ENCODE data around the gene CAMTA1. TPM values are rescaled to one million over a fixed set of nuclear protein-coding genes. Genes with fewer than 3 reads are reported as not detected.

CAMTA1 gene
- total RNA-seq, 1 experiment from 2014 or later: 50.3 TPM

- H3K4me1 Mint-ChIP-seq (ENCODE audit: low read depth, unreplicated experiment): peaks cover 39% of the 10 kb centered on the region
These were observed 518.5 kb downstream of the CAMTA1 start for GRCh38 chr1:7303554-7304317.

GRCh38 chr1:7313081-7313546 lies 527.9 kb downstream of the CAMTA1 start:
- TF ChIP-seq CTCF (IDR thresholded peaks at IDR 0.05; ENCODE audit: unreplicated experiment): no peak
- no peak for DNase-seq
- intact Hi-C loops (cut with micrococcal nuclease; ENCODE audit: unreplicated experiment): no loop called here
- CTCF ChIA-PET: no interaction called here
- Mint-ChIP-seq H3K4me1 (ENCODE audit: low read depth, unreplicated experiment) (no peaks in the 10 kb centered on the region), H3K27ac (ENCODE audit: unreplicated experiment) (no peak overlapping the region), H3K4me3 (ENCODE audit: low read depth, unreplicated experiment) (no peak overlapping the region), H3K27me3 (ENCODE audit: unreplicated experiment) (no peaks in the 10 kb centered on the region), H3K36me3 (ENCODE audit: insufficient read depth, unreplicated experiment) (no peaks in the 10 kb centered on the region), H3K9me3 (ENCODE audit: low read depth, unreplicated experiment) (no peaks in the 10 kb centered on the region)
- BruUV-seq (replicated peaks): no TSS peak

More at GRCh38 chr1:7303554-7304317, 518.5 kb downstream of the CAMTA1 start:
- Mint-ChIP-seq H3K27ac (ENCODE audit: unreplicated experiment) (no peak overlapping the region), H3K4me3 (ENCODE audit: low read depth, unreplicated experiment) (no peak overlapping the region), H3K9me3 (ENCODE audit: low read depth, unreplicated experiment) (no peaks in the 10 kb centered on the region), H3K27me3 (ENCODE audit: unreplicated experiment) (no peaks in the 10 kb centered on the region), H3K36me3 (ENCODE audit: insufficient read depth, unreplicated experiment) (no peaks in the 10 kb centered on the region)
- no TSS peak for BruUV-seq (replicated peaks)
- intact Hi-C loops (cut with micrococcal nuclease; ENCODE audit: unreplicated experiment): no loop called here
- no peak for DNase-seq
- no peak for TF ChIP-seq CTCF (IDR thresholded peaks at IDR 0.05; ENCODE audit: unreplicated experiment)
- CTCF ChIA-PET: no interaction called here

- Mint-ChIP-seq H3K4me3 (ENCODE audit: low read depth, unreplicated experiment) (no peak overlapping the region), H3K27me3 (ENCODE audit: unreplicated experiment) (no peaks in the 10 kb centered on the region), H3K4me1 (ENCODE audit: low read depth, unreplicated experiment) (no peaks in the 10 kb centered on the region), H3K27ac (ENCODE audit: unreplicated experiment) (no peak overlapping the region), H3K9me3 (ENCODE audit: low read depth, unreplicated experiment) (no peaks in the 10 kb centered on the region), H3K36me3 (ENCODE audit: insufficient read depth, unreplicated experiment) (no peaks in the 10 kb centered on the region)
- CTCF ChIA-PET: no interaction called here
- no peak for DNase-seq
- no TSS peak for BruUV-seq (replicated peaks)
- intact Hi-C loops (cut with micrococcal nuclease; ENCODE audit: unreplicated experiment): no loop called here
- no peak for TF ChIP-seq CTCF (IDR thresholded peaks at IDR 0.05; ENCODE audit: unreplicated experiment)
These were observed 528.6 kb downstream of the CAMTA1 start for GRCh38 chr1:7313826-7314225.

- no peak for DNase-seq
- no peak for TF ChIP-seq CTCF (IDR thresholded peaks at IDR 0.05; ENCODE audit: unreplicated experiment)
- Mint-ChIP-seq H3K36me3 (ENCODE audit: insufficient read depth, unreplicated experiment) (no peaks in the 10 kb centered on the region), H3K9me3 (ENCODE audit: low read depth, unreplicated experiment) (no peaks in the 10 kb centered on the region), H3K4me3 (ENCODE audit: low read depth, unreplicated experiment) (no peak overlapping the region), H3K4me1 (ENCODE audit: low read depth, unreplicated experiment) (no peaks in the 10 kb centered on the region), H3K27ac (ENCODE audit: unreplicated experiment) (no peak overlapping the region), H3K27me3 (ENCODE audit: unreplicated experiment) (no peaks in the 10 kb centered on the region)
- intact Hi-C loops (cut with micrococcal nuclease; ENCODE audit: unreplicated experiment): no loop called here
- no TSS peak for BruUV-seq (replicated peaks)
- CTCF ChIA-PET: no interaction called here
These were observed 530.1 kb downstream of the CAMTA1 start for GRCh38 chr1:7315316-7315715.
